HCT116 (cell line): Measurements from ENCODE around the gene NDUFS7. TPM values are rescaled to one million over a fixed set of nuclear protein-coding genes. Genes with fewer than 3 reads are reported as not detected.
A peak's percentile ranks its signal among the peaks of the same experiment; 100 is the strongest.

ENCODE experiments used
- ATAC-seq: fragments of 200-7000 bp; cut with Tn5 transposase; 2 replicates; pipeline ENCODE4 v1.9.1; 2020; ENCODE audit warnings: mild to moderate bottlenecking, moderate library complexity
- BruUV-seq: library from RNA; stranded (reverse); fragments of 400-500 nt; replicated peaks from 2 replicates; lab custom pipeline; 2021; lab: Mats Ljungman, UMichigan
- CTCF ChIA-PET: fragments of 300-600 bp; sonication (Branson Sonifier 250); formaldehyde crosslinking; loops from one replicate; lab custom pipeline; 2021; ENCODE audit warnings: antibody characterized with exemption; lab: Charles Lee
- POLR2A ChIA-PET: fragments of 300-600, 350-600 bp; sonication (Branson Sonifier 250); formaldehyde crosslinking; loops from one replicate; lab custom pipeline; 2021; ENCODE audit warnings: antibody characterized with exemption; lab: Charles Lee
- RAD21 ChIA-PET, 2 experiments: fragments of 300-600 bp; sonication (Branson Sonifier 250); formaldehyde crosslinking; loops; one replicate each; lab custom pipeline; 2023; ENCODE audit warnings: low total read pairs in 2 of 2; ENCODE audit not compliant: uncharacterized antibody in 2 of 2, unreplicated experiment in 2 of 2, low non-redundant PET in 1 of 2; lab: Charles Lee
- DNase-seq: peaks from one replicate; pipeline ENCODE4 v3.0.0-alpha.2; 2010; ENCODE audit warnings: low read depth, low spot score
- H2AFZ ChIP-seq: fragments of 200-600 bp; shearing (Covaris generic), sonication (generic); 2 replicates; pipeline ENCODE4 v1.6.1; 2017; ENCODE audit warnings: low read depth, mixed run types, mixed read lengths, antibody characterized with exemption, low read length; ENCODE audit not compliant: poor library complexity, severe bottlenecking
- H3K27ac ChIP-seq: 2 replicates; pipeline ENCODE4 v1.5.1; 2012; ENCODE audit warnings: low read depth, low read length
- H3K27me3 ChIP-seq: fragments of 200-600 bp; sonication (generic); 2 replicates; pipeline ENCODE4 v1.6.1; 2016; ENCODE audit warnings: mixed run types, low read length, mixed read lengths; ENCODE audit not compliant: insufficient read depth
- H3K36me3 ChIP-seq, 2 experiments: fragments of 200-500 bp in 1 of 2; fragments of 200-600 bp in 1 of 2; sonication (Bioruptor generic) in 1 of 2; sonication (generic) in 1 of 2; 2 replicates each; pipeline versions ENCODE4 v1.5.1 to v1.6.1; 2014 to 2016; ENCODE audit warnings: low read length in 2 of 2, inconsistent platforms in 1 of 2, mixed read lengths in 1 of 2, mixed run types in 1 of 2; ENCODE audit not compliant: insufficient read depth in 2 of 2, control insufficient read depth in 1 of 2
- H3K4me1 ChIP-seq, 2 experiments: fragments of 200-600 bp in 1 of 2; sonication (generic) in 1 of 2; 2 replicates each; pipeline versions ENCODE4 v1.5.1 to v1.6.1; 2012 to 2017; ENCODE audit warnings: low read length in 2 of 2, inconsistent platforms in 1 of 2, mild to moderate bottlenecking in 1 of 2, mixed read lengths in 1 of 2, mixed run types in 1 of 2, moderate library complexity in 1 of 2; ENCODE audit not compliant: insufficient read depth in 2 of 2, control insufficient read depth in 1 of 2
- H3K4me2 ChIP-seq: fragments of 200-600 bp; sonication (generic); 2 replicates; pipeline ENCODE4 v1.6.1; 2017; ENCODE audit warnings: mixed run types, low read length, mixed read lengths
- H3K4me3 ChIP-seq, 2 experiments: fragments of 200-600 bp in 1 of 2; sonication (generic) in 1 of 2; replicated peaks in 1 of 2; 2 replicates each; pipeline ENCODE4 v1.5.1; 2011 to 2016; ENCODE audit warnings: low read length in 2 of 2, control low read depth in 1 of 2, low read depth in 1 of 2, mild to moderate bottlenecking in 1 of 2, mixed read lengths in 1 of 2, mixed run types in 1 of 2
- H3K79me2 ChIP-seq: fragments of 200-600 bp; sonication (generic); 2 replicates; pipeline ENCODE4 v1.6.1; 2017; ENCODE audit warnings: mild to moderate bottlenecking, mixed run types, low read length, moderate library complexity, mixed read lengths; ENCODE audit not compliant: insufficient read depth
- H3K9ac ChIP-seq: fragments of 200-600 bp; sonication (generic); 2 replicates; pipeline ENCODE4 v1.6.1; 2016; ENCODE audit warnings: low read length, mixed read lengths
- H3K9me2 ChIP-seq: fragments of 200-600 bp; sonication (generic), shearing (Covaris generic); 2 replicates; pipeline ENCODE4 v1.6.1; 2017; ENCODE audit warnings: mixed run types, mild to moderate bottlenecking, moderate library complexity; ENCODE audit not compliant: insufficient read depth
- H3K9me3 ChIP-seq, 2 experiments: fragments of 200-500 bp in 1 of 2; fragments of 200-600 bp in 1 of 2; sonication (Bioruptor generic) in 1 of 2; sonication (generic) in 1 of 2; 2 replicates each; pipeline ENCODE4 v1.6.1; 2014 to 2017; ENCODE audit warnings: low read length in 2 of 2, mixed read lengths in 2 of 2, inconsistent platforms in 1 of 2, low read depth in 1 of 2, mild to moderate bottlenecking in 1 of 2, mixed run types in 1 of 2, moderate library complexity in 1 of 2; ENCODE audit not compliant: control insufficient read depth in 1 of 2, insufficient read depth in 1 of 2
- H4K20me1 ChIP-seq: fragments of 200-600 bp; sonication (generic), shearing (Covaris generic); 2 replicates; pipeline ENCODE4 v1.6.1; 2017; ENCODE audit warnings: mixed run types, mild to moderate bottlenecking, moderate library complexity; ENCODE audit not compliant: insufficient read depth
- ATF3 ChIP-seq: IDR thresholded peaks from 2 replicates; pipeline ENCODE4 v1.6.1; 2012
- ELF1 ChIP-seq: IDR thresholded peaks from 2 replicates; pipeline ENCODE4 v1.6.1; 2012; ENCODE audit warnings: low read depth, borderline replicate concordance
- FOSL1 ChIP-seq: IDR thresholded peaks from 2 replicates; pipeline ENCODE4 v1.6.1; 2012; ENCODE audit warnings: low read depth
- POLR2A ChIP-seq: IDR thresholded peaks from 2 replicates; pipeline ENCODE4 v1.7.0; 2011; ENCODE audit warnings: borderline replicate concordance; ENCODE audit not compliant: insufficient read depth, insufficient read length; ENCODE audit errors: extremely low read depth
- REST ChIP-seq: IDR thresholded peaks from 2 replicates; pipeline ENCODE4 v1.6.1; 2012; ENCODE audit warnings: low read depth
- SRF ChIP-seq: IDR thresholded peaks from 2 replicates; pipeline ENCODE4 v1.6.1; 2012; ENCODE audit warnings: low read depth
- TCF7L2 ChIP-seq: IDR thresholded peaks from 2 replicates; pipeline ENCODE4 v1.7.0; 2011; ENCODE audit warnings: borderline replicate concordance, inconsistent platforms; ENCODE audit not compliant: insufficient read depth, insufficient read length; ENCODE audit errors: extremely low read depth
- ZBTB33 ChIP-seq: IDR thresholded peaks from 2 replicates; pipeline ENCODE4 v1.6.1; 2011; ENCODE audit warnings: mild to moderate bottlenecking, low read length, moderate library complexity; ENCODE audit not compliant: insufficient replicate concordance; ENCODE audit errors: extremely low read depth
- ZFX ChIP-seq: fragments of 450-650 bp; IDR thresholded peaks from 2 replicates; pipeline ENCODE4 v1.6.1; 2017
- ZNF274 ChIP-seq: fragments of 200-500 bp; sonication (Bioruptor generic); IDR thresholded peaks from 2 replicates; pipeline ENCODE4 v1.6.1; 2014; ENCODE audit warnings: mild to moderate bottlenecking, low read depth, low read length, inconsistent platforms
- intact Hi-C: fragments of 100-400 bp; cut with micrococcal nuclease; formaldehyde crosslinking; loops from 2 replicates; pipeline ENCODE4 v1.10.0; 2022
- total RNA-seq: library from RNA; stranded (reverse); gene quantifications from one replicate; pipeline ENCODE4 v1.2.1, GENCODE V29; 2021; ENCODE audit not compliant: unreplicated experiment

Gene NDUFS7
- total RNA-seq, 1 experiment from 2014 or later, result 114 TPM

GRCh38 chr19:1383017-1383311, 743 bp upstream of the NDUFS7 start:
- Histone ChIP-seq H3K27me3 (no peaks in the 10 kb centered on the region), H3K27ac (no peak overlapping the region), H3K79me2 (peaks cover 15% of the 10 kb centered on the region), H2AFZ (no peak overlapping the region), H3K4me2 (peak overlapping the region; percentile 13; the same call in 1 of the 2 replicates), H3K9me2 (no peaks in the 10 kb centered on the region), H3K4me3 (no peak overlapping the region), H3K9me3 (no peaks in the 10 kb centered on the region), H3K36me3 (no peaks in the 10 kb centered on the region), H4K20me1 (no peaks in the 10 kb centered on the region), H3K4me1 (peaks cover 5 to 16% of the 10 kb centered on the region in 2 experiments), H3K9ac (no peak overlapping the region)
- BruUV-seq, result no TSS peak
- TF ChIP-seq ATF3 (no peak), ZNF274 (no peak), ZFX (no peak), POLR2A (no peak), REST (no peak), TCF7L2 (no peak), ZBTB33 (no peak), FOSL1 (no peak), SRF (no peak), ELF1 (no peak)
- intact Hi-C loops, result no loop called here
- ChIA-PET RAD21 (interaction anchor here in 1 of 2 experiments (0.6 kb wide), 1 partner anchor 113 kb away, joined by 4 read pairs; no protein-coding TSS in a partner anchor), CTCF (interaction anchor here (0.7 to 1.9 kb wide), 3 partner anchors 67 to 138 kb away, joined by 3 to 7 read pairs (median 4); no protein-coding TSS in a partner anchor), POLR2A (interaction anchor here (0.6 to 1.1 kb wide), 3 partner anchors 9 to 114 kb away, joined by 3 to 4 read pairs (median 3); partner anchors contain the start of gene CIRBP)
- ATAC-seq, result no peak
- no peak for DNase-seq
